H1 (cell line): Measurements from ENCODE around the gene CYP27C1. TPM values are rescaled to one million over a fixed set of nuclear protein-coding genes. Genes with fewer than 3 reads are reported as not detected.
A peak's percentile ranks its signal among the peaks of the same experiment; 100 is the strongest.

Experiments used
- CTCF ChIA-PET: fragments of 300-600 bp; sonication (Branson Sonifier 250); formaldehyde crosslinking; loops from one replicate; lab custom pipeline; 2021; ENCODE audit not compliant: partially characterized antibody; lab: Charles Lee
- POLR2A ChIA-PET: fragments of 300-600 bp; sonication (Branson Sonifier 250); formaldehyde crosslinking; loops from one replicate; lab custom pipeline; 2021; ENCODE audit warnings: inconsistent platforms; ENCODE audit not compliant: partially characterized antibody; lab: Charles Lee
- DNase-seq, 2 experiments: peaks; one replicate each; pipeline versions ENCODE4 v3.0.0 to v3.0.0-alpha.2; 2010 to 2022; ENCODE audit warnings: low spot score in 2 of 2, low read depth in 1 of 2, mixed read lengths in 1 of 2
- FAIRE-seq: peaks from 2 replicates; lab custom pipeline; 2011; peaks lifted over from hg19 to GRCh38; lab: Jason Lieb, UNC
- H2AFZ ChIP-seq: 2 replicates; pipeline ENCODE4 v1.8.1; 2012; ENCODE audit warnings: low read length, inconsistent platforms
- H2AK5ac ChIP-seq: 2 replicates; pipeline ENCODE4 v1.6.1; 2013; ENCODE audit warnings: low read depth, low read length
- H2BK120ac ChIP-seq: replicated peaks from 2 replicates; pipeline ENCODE3; 2013; ENCODE audit warnings: low read depth, low read length, inconsistent platforms
- H2BK12ac ChIP-seq: 2 replicates; pipeline ENCODE4 v1.6.1; 2013; ENCODE audit warnings: low read depth, low read length
- H2BK15ac ChIP-seq: 2 replicates; pipeline ENCODE4 v1.6.1; 2013; ENCODE audit warnings: low read length
- H2BK20ac ChIP-seq: 2 replicates; pipeline ENCODE4 v1.6.1; 2013; ENCODE audit warnings: low read length
- H2BK5ac ChIP-seq: 2 replicates; pipeline ENCODE4 v1.6.1; 2013; ENCODE audit warnings: low read depth, low read length
- H3K14ac ChIP-seq: 2 replicates; pipeline ENCODE4 v1.6.1; 2013; ENCODE audit warnings: inconsistent platforms; ENCODE audit not compliant: insufficient read length
- H3K18ac ChIP-seq: 2 replicates; pipeline ENCODE4 v1.6.1; 2013; ENCODE audit warnings: low read length; ENCODE audit errors: extremely low read depth
- H3K23ac ChIP-seq: 2 replicates; pipeline ENCODE4 v1.6.1; 2013; ENCODE audit warnings: inconsistent platforms; ENCODE audit not compliant: insufficient read length
- H3K23me2 ChIP-seq: 2 replicates; pipeline ENCODE4 v1.6.1; 2013; ENCODE audit warnings: low read depth, low read length
- H3K27ac ChIP-seq: 2 replicates; pipeline ENCODE4 v1.6.1; 2011; ENCODE audit warnings: low read depth, low read length, inconsistent platforms
- H3K27me3 ChIP-seq, 4 experiments: replicated peaks in 1 of 4; 1 replicate in 1 of 4; 2 replicates in 3 of 4; pipeline versions ENCODE4 v1.6.1 to v1.8.1; 2011 to 2013; ENCODE audit warnings: low read length in 3 of 4, mild to moderate bottlenecking in 3 of 4, inconsistent platforms in 2 of 4, mixed read lengths in 2 of 4, moderate library complexity in 1 of 4; ENCODE audit not compliant: control insufficient read depth in 3 of 4, insufficient read depth in 3 of 4; ENCODE audit errors: extremely low read depth in 1 of 4
- H3K36me3 ChIP-seq, 4 experiments: 2 replicates each; pipeline versions ENCODE4 v1.6.1 to v1.8.1; 2011 to 2013; ENCODE audit warnings: mild to moderate bottlenecking in 4 of 4, low read length in 3 of 4, moderate library complexity in 2 of 4, control low read depth in 1 of 4, inconsistent platforms in 1 of 4; ENCODE audit not compliant: insufficient read depth in 4 of 4, control insufficient read depth in 2 of 4
- H3K4ac ChIP-seq: replicated peaks from 2 replicates; pipeline ENCODE3; 2013; ENCODE audit warnings: low read length, low read depth, mixed read lengths, inconsistent platforms; ENCODE audit not compliant: insufficient read length
- H3K4me1 ChIP-seq, 4 experiments: replicated peaks in 1 of 4; 1 replicate in 1 of 4; 2 replicates in 3 of 4; pipeline versions ENCODE4 v1.6.1 to v1.8.1; 2011 to 2013; ENCODE audit warnings: low read length in 3 of 4, inconsistent platforms in 2 of 4, mixed read lengths in 1 of 4; ENCODE audit not compliant: insufficient read depth in 4 of 4, control insufficient read depth in 3 of 4
- H3K4me2 ChIP-seq, 2 experiments: 2 replicates each; pipeline versions ENCODE4 v1.6.1 to v1.8.1; 2011 to 2013; ENCODE audit warnings: low read depth in 2 of 2, low read length in 2 of 2, control low read depth in 1 of 2, inconsistent platforms in 1 of 2, mild to moderate bottlenecking in 1 of 2; ENCODE audit not compliant: insufficient read depth in 1 of 2
- H3K4me3 ChIP-seq, 4 experiments: fragments of 200-600, 300-600 bp in 1 of 4; sonication (generic), shearing (Covaris generic), sonication (Bioruptor Twin) in 1 of 4; 2 replicates each; pipeline versions ENCODE4 v1.5.1 to v1.8.1; 2011 to 2016; ENCODE audit warnings: low read length in 4 of 4, low read depth in 3 of 4, control low read depth in 2 of 4, inconsistent platforms in 2 of 4, mild to moderate bottlenecking in 2 of 4, mixed read lengths in 1 of 4, moderate library complexity in 1 of 4; ENCODE audit not compliant: insufficient read depth in 2 of 4; ENCODE audit errors: extremely low read depth in 1 of 4
- H3K56ac ChIP-seq: replicated peaks from 2 replicates; pipeline ENCODE3; 2013; ENCODE audit warnings: low read depth, mild to moderate bottlenecking, mixed read lengths, low read length, inconsistent platforms; ENCODE audit not compliant: insufficient read length
- H3K79me1 ChIP-seq: 2 replicates; pipeline ENCODE4 v1.6.1; 2013; ENCODE audit warnings: low read depth, low read length, control low read depth
- H3K79me2 ChIP-seq, 2 experiments: 2 replicates each; pipeline versions ENCODE4 v1.6.1 to v1.8.1; 2012 to 2013; ENCODE audit warnings: low read length in 2 of 2, mild to moderate bottlenecking in 2 of 2, inconsistent platforms in 1 of 2; ENCODE audit not compliant: insufficient read depth in 2 of 2, control insufficient read depth in 1 of 2
- H3K9ac ChIP-seq, 4 experiments: replicated peaks in 1 of 4; 1 replicate in 1 of 4; 2 replicates in 3 of 4; pipeline versions ENCODE4 v1.6.1 to v1.8.1; 2011 to 2013; ENCODE audit warnings: low read depth in 3 of 4, low read length in 3 of 4, control low read depth in 2 of 4, mild to moderate bottlenecking in 2 of 4, moderate library complexity in 2 of 4, inconsistent platforms in 1 of 4; ENCODE audit errors: extremely low read depth in 1 of 4
- H3K9me3 ChIP-seq, 2 experiments: 2 replicates each; pipeline versions ENCODE4 v1.6.1 to v1.8.1; 2012 to 2013; ENCODE audit warnings: mild to moderate bottlenecking in 2 of 2, moderate library complexity in 2 of 2, control low read depth in 1 of 2, inconsistent platforms in 1 of 2, low read depth in 1 of 2, low read length in 1 of 2, mixed read lengths in 1 of 2; ENCODE audit not compliant: insufficient read depth in 2 of 2
- H4K20me1 ChIP-seq, 2 experiments: replicated peaks in 1 of 2; 2 replicates each; pipeline versions ENCODE3 to v1.8.1; 2011 to 2013; ENCODE audit warnings: inconsistent platforms in 2 of 2, low read length in 2 of 2, mild to moderate bottlenecking in 1 of 2; ENCODE audit not compliant: insufficient read depth in 2 of 2, control insufficient read depth in 1 of 2
- H4K5ac ChIP-seq: 2 replicates; pipeline ENCODE4 v1.6.1; 2013; ENCODE audit warnings: low read length, low read depth, mixed read lengths, inconsistent platforms; ENCODE audit not compliant: insufficient read length
- H4K8ac ChIP-seq: 2 replicates; pipeline ENCODE4 v1.8.0; 2013; ENCODE audit warnings: mild to moderate bottlenecking, moderate library complexity, low read length, inconsistent platforms; ENCODE audit not compliant: insufficient read depth; ENCODE audit errors: extremely low read depth
- H4K91ac ChIP-seq: replicated peaks from 2 replicates; pipeline ENCODE3; 2013; ENCODE audit warnings: low read length, mixed read lengths, inconsistent platforms; ENCODE audit not compliant: insufficient read length
- CBX5 ChIP-seq: fragments of 300-800, 300-1000 bp; sonication (generic); IDR thresholded peaks from 2 replicates; pipeline ENCODE4 v1.7.1; 2016; ENCODE audit warnings: antibody characterized with exemption, low read length, low read depth
- CTCF ChIP-seq, 3 experiments: IDR thresholded peaks; 1 replicate in 2 of 3; 2 replicates in 1 of 3; pipeline versions ENCODE4 v1.5.1 to v1.6.1; 2011; ENCODE audit warnings: low read length in 3 of 3, mild to moderate bottlenecking in 3 of 3, inconsistent platforms in 2 of 3, low read depth in 1 of 3, moderate library complexity in 1 of 3; ENCODE audit not compliant: insufficient read depth in 1 of 3; ENCODE audit errors: control extremely low read depth in 1 of 3
- HDAC6 ChIP-seq: IDR thresholded peaks from one replicate; pipeline ENCODE4 v1.7.1; 2012; ENCODE audit warnings: low read depth, mild to moderate bottlenecking, inconsistent platforms, low read length, moderate library complexity
- RBBP5 ChIP-seq: IDR thresholded peaks from 2 replicates; pipeline ENCODE4 v1.7.1; 2012; ENCODE audit warnings: low read depth, mild to moderate bottlenecking, inconsistent platforms, low read length, moderate library complexity, borderline replicate concordance
- SIRT6 ChIP-seq: IDR thresholded peaks from one replicate; pipeline ENCODE4 v1.7.1; 2012; ENCODE audit warnings: low read length, inconsistent platforms
- SIX5 ChIP-seq: IDR thresholded peaks from 2 replicates; pipeline ENCODE4 v1.6.1; 2011; ENCODE audit warnings: mild to moderate bottlenecking, low read depth, low read length
- WGBS, 2 experiments: shearing (Covaris generic) in 1 of 2; methylation state at CpG; one replicate each; pipeline versions ENCODE4 v1.1.6 to v1.1.7; 2013 to 2015; ENCODE audit warnings: low lambda C conversion rate in 2 of 2, mixed read lengths in 2 of 2, inconsistent platforms in 1 of 2, low coverage in 1 of 2, missing lambda C conversion rate in 1 of 2; ENCODE audit not compliant: insufficient replicate concordance in 2 of 2, insufficient coverage in 1 of 2, insufficient read length in 1 of 2; ENCODE audit errors: extremely low coverage in 1 of 2, missing lambda C conversion rate in 1 of 2; 5-methylcytosine and 5-hydroxymethylcytosine counted together
- polyA plus RNA-seq, 7 experiments: library from polyadenylated mRNA; depleted of rRNA in 3 of 7; stranded (reverse) in 5 of 7; unstranded in 2 of 7; fragments of >200 nt in 5 of 7; fragments of 200-250 nt in 2 of 7; gene quantifications; 1 replicate in 5 of 7; 2 replicates in 1 of 7; 4 replicates in 1 of 7; pipeline versions ENCODE4 v1.2.1 to v1.2.3, GENCODE V29; 2011 to 2013; ENCODE audit warnings: missing spikeins in 2 of 7, mixed read lengths in 2 of 7
- total RNA-seq: library from RNA; stranded (reverse); fragmentation: NEBNext Ultra II Directional; extraction: Animal tissue kit (Norgen Biotek cat#: 25700); gene quantifications from 2 replicates; pipeline ENCODE4 v1.2.1, GENCODE V29; 2021

The CYP27C1 gene
- total and polyA plus RNA-seq, 2 of the 8 experiments (the other 6 are each of a cell fraction or from before 2014, with no cell fraction given): 1.3 to 3.2 TPM

GRCh38 chr2:127138281-127138680, 81.8 kb downstream of the CYP27C1 start:
- H3K14ac ChIP-seq: no peak overlapping the region
- no peak overlapping the region for H2BK15ac ChIP-seq
- TF ChIP-seq SIX5 (no peak), HDAC6 (no peak), RBBP5 (no peak), CTCF (IDR thresholded peaks at IDR 0.05; ENCODE audit: control extremely low read depth in 1 of 3, insufficient read depth in 1 of 3, low read depth in 1 of 3, low read length in 3 of 3) (no peak), CBX5 (no peak), SIRT6 (no peak)
- no peak overlapping the region for H3K18ac ChIP-seq
- 0 out of 7 replicates have a peak, but pooled peaks cover 0 to 2% (median 0%) of the 10 kb centered on the region in 4 experiments for H3K27me3 ChIP-seq
- H4K8ac ChIP-seq: no peak overlapping the region
- ChIA-PET POLR2A (no interaction called here), CTCF (interaction anchor here (1.1 to 1.5 kb wide), 3 partner anchors 13 to 88 kb away, joined by 3 to 6 read pairs (median 3); no protein-coding TSS in a partner anchor)
- no peaks in the 10 kb centered on the region for H3K79me1 ChIP-seq
- DNase-seq (peak in 1 of 2 experiments; percentile 33), FAIRE-seq (no peak)
- H4K20me1 ChIP-seq: no peaks in the 10 kb centered on the region
- H3K4me2 ChIP-seq: no peak overlapping the region
- no peak overlapping the region for H4K91ac ChIP-seq
- no peak overlapping the region for H2AK5ac ChIP-seq
- H2BK5ac ChIP-seq: no peak overlapping the region
- H3K27ac ChIP-seq: no peak overlapping the region
- H2BK120ac ChIP-seq: no peak overlapping the region
- H4K5ac ChIP-seq: no peak overlapping the region
- H3K4ac ChIP-seq: no peak overlapping the region
- H3K9me3 ChIP-seq: 0 out of 4 replicates have a peak, but pooled peaks cover 0 to 6% of the 10 kb centered on the region in 2 experiments
- WGBS, 2 experiments: 90% methylated on average over 11 of the region's 12 CpGs; no CpG with 5 or more reads in 1 of the 2 experiments
- no peak overlapping the region for H2BK12ac ChIP-seq
- no peaks in the 10 kb centered on the region for H3K36me3 ChIP-seq
- H3K4me1 ChIP-seq: no peaks in the 10 kb centered on the region
- H3K56ac ChIP-seq: no peak overlapping the region
- no peak overlapping the region for H2BK20ac ChIP-seq
- no peak overlapping the region for H2AFZ ChIP-seq
- H3K4me3 ChIP-seq: no peak overlapping the region
- no peak overlapping the region for H3K9ac ChIP-seq
- no peak overlapping the region for H3K23ac ChIP-seq
- no peaks in the 10 kb centered on the region for H3K79me2 ChIP-seq
- no peaks in the 10 kb centered on the region for H3K23me2 ChIP-seq
